Tibial artery (tissue), 4 donors: ENCODE measurements around the gene CROT.

Source experiments
- DNase-seq, 2 donors: peaks; one replicate each; pipeline ENCODE4 v3.0.0-alpha.2; 2019
- H3K27ac ChIP-seq, 2 donors: fragments of 200-600 bp; sonication (generic) in 1 of 2; 1 replicate in 1 of 2; 2 replicates in 1 of 2; pipeline ENCODE4 v1.5.1; 2018 to 2019; ENCODE audit warnings: mild to moderate bottlenecking in 1 of 2
- H3K27me3 ChIP-seq, 2 donors: fragments of 200-600 bp; sonication (generic) in 1 of 2; one replicate each; pipeline versions ENCODE4 v1.5.1 to v1.6.0; 2016 to 2019
- H3K36me3 ChIP-seq, 3 donors: fragments of 200-600 bp; sonication (generic) in 2 of 3; one replicate each; pipeline ENCODE4 v1.5.1; 2016 to 2019; ENCODE audit warnings: mild to moderate bottlenecking in 2 of 3
- H3K4me1 ChIP-seq, 4 donors: fragments of 200-600 bp; sonication (generic) in 2 of 4; 1 replicate in 3 of 4; 2 replicates in 1 of 4; pipeline ENCODE4 v1.5.1; 2016 to 2019
- H3K4me3 ChIP-seq, 2 donors: fragments of 200-600 bp; sonication (generic) in 1 of 2; 1 replicate in 1 of 2; 2 replicates in 1 of 2; pipeline ENCODE4 v1.5.1; 2018 to 2019; ENCODE audit warnings: mild to moderate bottlenecking in 2 of 2
- H3K9me3 ChIP-seq, 3 donors: fragments of 200-600 bp; sonication (generic) in 1 of 3; one replicate each; pipeline ENCODE4 v1.5.1; 2016 to 2019
- intact Hi-C: fragments of 100-400 bp; cut with DNase I; formaldehyde crosslinking; loops from one replicate; pipeline ENCODE4 v1.15.0; 2023; ENCODE audit warnings: low total_unique reads
- TF ChIP-seq, protein P1 (sequence below), 2 experiments: fragments of 200-600 bp in 1 of 2; fragments of 450-650 bp in 1 of 2; IDR thresholded peaks; one replicate each; pipeline ENCODE4 v1.5.1; 2017 to 2019; ENCODE audit warnings: antibody characterized with exemption in 2 of 2, mild to moderate bottlenecking in 1 of 2, moderate library complexity in 1 of 2

Gene CROT

DNA sequence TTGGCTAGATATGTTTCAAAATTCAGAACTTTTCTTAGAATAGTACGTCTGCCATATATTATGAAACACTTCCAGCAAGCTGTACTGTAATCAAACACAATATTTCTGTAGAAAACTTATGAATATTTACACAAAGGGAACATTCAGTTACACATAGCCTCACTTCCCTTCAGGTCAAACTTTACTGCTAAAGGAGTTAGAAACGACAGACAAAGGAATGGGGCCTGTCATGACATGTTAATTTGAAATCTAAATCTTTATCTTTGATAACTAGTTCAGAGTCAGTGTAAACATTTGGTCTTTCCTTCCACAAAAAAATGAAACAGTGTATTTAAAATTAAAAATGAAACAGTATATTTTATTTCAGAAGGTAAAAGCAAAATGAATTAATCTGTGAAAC lies 1.0 kb upstream of the CROT start:
- Histone ChIP-seq H3K4me1 (peaks cover 0 to 41% (median 10%) of the 10 kb centered on the region in 4 donors), H3K4me3 (peak overlapping the region; percentile 64 to 70), H3K27ac (peak overlapping the region; percentile 78 to 82), H3K27me3 (no peaks in the 10 kb centered on the region), H3K36me3 (peaks cover 7 to 20% (median 15%) of the 10 kb centered on the region in 3 donors), H3K9me3 (no peaks in the 10 kb centered on the region)
- DNase-seq = no peak
- intact Hi-C loops = no loop called here
- TF ChIP-seq, protein P1, sequence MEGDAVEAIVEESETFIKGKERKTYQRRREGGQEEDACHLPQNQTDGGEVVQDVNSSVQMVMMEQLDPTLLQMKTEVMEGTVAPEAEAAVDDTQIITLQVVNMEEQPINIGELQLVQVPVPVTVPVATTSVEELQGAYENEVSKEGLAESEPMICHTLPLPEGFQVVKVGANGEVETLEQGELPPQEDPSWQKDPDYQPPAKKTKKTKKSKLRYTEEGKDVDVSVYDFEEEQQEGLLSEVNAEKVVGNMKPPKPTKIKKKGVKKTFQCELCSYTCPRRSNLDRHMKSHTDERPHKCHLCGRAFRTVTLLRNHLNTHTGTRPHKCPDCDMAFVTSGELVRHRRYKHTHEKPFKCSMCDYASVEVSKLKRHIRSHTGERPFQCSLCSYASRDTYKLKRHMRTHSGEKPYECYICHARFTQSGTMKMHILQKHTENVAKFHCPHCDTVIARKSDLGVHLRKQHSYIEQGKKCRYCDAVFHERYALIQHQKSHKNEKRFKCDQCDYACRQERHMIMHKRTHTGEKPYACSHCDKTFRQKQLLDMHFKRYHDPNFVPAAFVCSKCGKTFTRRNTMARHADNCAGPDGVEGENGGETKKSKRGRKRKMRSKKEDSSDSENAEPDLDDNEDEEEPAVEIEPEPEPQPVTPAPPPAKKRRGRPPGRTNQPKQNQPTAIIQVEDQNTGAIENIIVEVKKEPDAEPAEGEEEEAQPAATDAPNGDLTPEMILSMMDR (IDR thresholded peaks at IDR 0.05) = no peak

DNA sequence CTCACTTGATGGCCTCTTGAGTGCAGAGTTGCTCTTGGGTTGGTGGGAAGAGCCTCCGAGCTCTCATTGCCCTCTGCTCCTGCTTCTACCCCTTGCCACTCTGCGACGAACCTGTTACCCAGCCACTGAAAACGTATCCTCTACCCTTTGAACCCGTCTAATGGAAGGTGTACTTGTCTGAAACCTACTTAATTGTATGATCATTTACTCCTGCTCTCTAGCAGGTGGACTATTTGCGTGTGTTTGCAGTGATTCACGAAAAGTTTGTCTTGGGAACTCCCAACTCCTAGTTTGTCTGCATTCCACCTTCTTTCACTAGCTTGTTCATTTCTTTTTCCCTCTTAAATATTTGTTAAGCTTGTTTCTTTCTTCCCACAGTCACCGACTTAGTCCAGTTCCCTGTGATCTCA lies 503 bp downstream of the CROT start:
- Histone ChIP-seq H3K27ac (peak overlapping the region; percentile 78 to 82), H3K9me3 (no peaks in the 10 kb centered on the region), H3K27me3 (no peaks in the 10 kb centered on the region), H3K4me3 (peak overlapping the region; percentile 64 to 70), H3K36me3 (peaks cover 3 to 23% (median 20%) of the 10 kb centered on the region in 3 donors), H3K4me1 (peaks cover 0 to 41% (median 10%) of the 10 kb centered on the region in 4 donors)
- no peak for DNase-seq
- intact Hi-C loops = no loop called here
- TF ChIP-seq, protein P1 (IDR thresholded peaks at IDR 0.05) = no peak

DNA sequence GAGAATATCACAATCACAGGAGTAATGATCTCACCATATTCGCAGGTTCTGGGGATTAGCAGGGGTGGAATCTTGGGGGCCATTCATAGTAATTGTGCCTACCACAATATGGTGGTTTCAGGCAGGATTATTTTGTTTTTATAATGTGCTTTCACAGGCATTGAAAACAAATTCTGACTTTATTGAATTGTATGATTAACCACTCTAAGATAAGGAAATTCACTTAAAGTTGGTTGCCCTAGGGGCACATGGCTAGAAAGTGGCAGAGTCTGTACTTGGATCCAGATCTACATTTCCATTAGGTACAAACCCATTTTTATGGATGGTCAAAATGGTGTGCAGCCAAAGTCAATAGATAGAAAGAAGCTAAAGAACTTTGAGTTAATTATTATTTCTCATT lies 1.7 kb downstream of the CROT start:
- intact Hi-C loops = no loop called here
- Histone ChIP-seq H3K4me3 (no peak overlapping the region), H3K9me3 (no peaks in the 10 kb centered on the region)

DNA sequence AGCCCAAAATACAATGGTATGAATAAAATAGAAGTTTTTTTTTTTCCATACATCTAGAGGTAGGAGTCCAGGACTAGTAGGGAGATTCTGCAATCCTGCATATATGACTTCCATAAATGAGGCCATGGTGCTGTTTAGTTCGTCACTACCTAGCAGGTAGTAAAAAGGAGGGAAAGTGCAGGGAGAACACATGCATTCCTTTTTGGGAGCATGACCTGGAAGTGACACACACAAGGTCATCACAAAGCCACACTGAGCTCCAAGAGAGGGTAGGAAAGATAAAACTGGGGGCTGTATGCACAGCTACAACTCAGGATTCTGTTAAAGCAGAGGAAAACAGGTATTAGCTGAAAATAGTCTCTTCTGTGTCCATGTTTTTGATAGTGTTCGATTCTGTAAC lies 2.2 kb downstream of the CROT start:
- TF ChIP-seq, protein P1 (IDR thresholded peaks at IDR 0.05) = no peak
- Histone ChIP-seq H3K27ac (no peak overlapping the region), H3K4me3 (no peak overlapping the region), H3K4me1 (peaks cover 0 to 34% (median 10%) of the 10 kb centered on the region in 4 donors), H3K27me3 (no peaks in the 10 kb centered on the region), H3K9me3 (no peaks in the 10 kb centered on the region), H3K36me3 (peaks cover 0 to 33% (median 15%) of the 10 kb centered on the region in 3 donors)
- intact Hi-C loops = no loop called here
- DNase-seq = no peak

More for the DNA sequence above, 1.7 kb downstream of the CROT start:
- no peak for DNase-seq
- no peak overlapping the region for H3K27ac ChIP-seq
- H3K4me1 ChIP-seq = peaks cover 0 to 39% (median 10%) of the 10 kb centered on the region in 4 donors
- H3K27me3 ChIP-seq = no peaks in the 10 kb centered on the region
- TF ChIP-seq, protein P1 (IDR thresholded peaks at IDR 0.05) = no peak
- peaks cover 0 to 30% (median 15%) of the 10 kb centered on the region in 3 donors for H3K36me3 ChIP-seq

DNA sequence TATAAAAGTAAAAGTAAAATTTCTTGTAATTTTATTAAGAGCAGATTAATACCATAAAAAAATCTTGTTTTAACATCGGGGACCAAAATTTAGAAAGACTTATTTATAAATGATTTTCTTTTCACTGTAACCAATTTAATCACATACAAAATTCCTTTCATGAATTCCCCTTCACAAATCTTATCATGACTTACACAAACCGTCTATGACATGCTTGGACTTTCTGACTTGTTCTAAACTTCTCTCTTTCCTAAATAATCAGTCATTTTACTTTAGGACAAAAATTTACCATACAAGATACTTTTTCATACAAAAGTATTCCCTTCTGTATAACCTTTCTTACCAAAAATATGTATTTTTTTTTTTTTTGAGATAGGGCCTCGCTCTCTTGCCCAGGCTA lies 9.3 kb downstream of the CROT start:
- H3K9me3 ChIP-seq = no peaks in the 10 kb centered on the region
- no peak overlapping the region for H3K27ac ChIP-seq
- TF ChIP-seq, protein P1 (IDR thresholded peaks at IDR 0.05) = no peak
- intact Hi-C loops = no loop called here
- H3K36me3 ChIP-seq = peaks cover 6 to 65% (median 39%) of the 10 kb centered on the region in 3 donors
- no peaks in the 10 kb centered on the region for H3K4me1 ChIP-seq
- no peaks in the 10 kb centered on the region for H3K27me3 ChIP-seq
- DNase-seq = no peak
- no peak overlapping the region for H3K4me3 ChIP-seq

DNA sequence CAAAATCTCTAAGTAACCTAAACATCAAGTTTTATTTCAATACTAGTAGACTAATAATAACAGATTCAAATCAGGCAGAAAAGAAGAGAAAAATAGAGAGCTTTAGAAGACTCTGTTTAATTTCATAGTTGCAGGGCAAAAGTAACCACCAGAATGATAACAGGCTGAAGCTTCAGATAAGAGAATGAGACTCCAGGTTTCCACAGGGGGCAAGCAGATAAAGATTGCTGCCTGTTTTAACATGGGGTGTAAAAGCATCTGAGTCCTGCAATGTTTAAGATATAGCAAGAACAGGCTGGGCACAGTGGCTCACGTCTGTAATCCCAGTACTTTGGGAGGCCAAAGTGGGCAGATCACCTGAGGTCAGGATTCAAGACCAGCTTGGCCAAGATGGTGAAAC lies 11.0 kb downstream of the CROT start:
- Histone ChIP-seq H3K9me3 (no peaks in the 10 kb centered on the region), H3K27ac (no peak overlapping the region), H3K4me3 (no peak overlapping the region), H3K4me1 (no peaks in the 10 kb centered on the region), H3K36me3 (peaks cover 10 to 59% (median 38%) of the 10 kb centered on the region in 3 donors), H3K27me3 (no peaks in the 10 kb centered on the region)
- TF ChIP-seq, protein P1 (IDR thresholded peaks at IDR 0.05) = no peak
- no peak for DNase-seq
- intact Hi-C loops = no loop called here
